NCI-H1092 treated with DMSO at 0.1 percent for 48 hours (cell line): ENCODE measurements around the gene TGFB1.

ENCODE experiments used
- DNase-seq: peaks from one replicate; lab custom pipeline; 2025; lab: John Stamatoyannopoulos, UW

The TGFB1 gene

DNA sequence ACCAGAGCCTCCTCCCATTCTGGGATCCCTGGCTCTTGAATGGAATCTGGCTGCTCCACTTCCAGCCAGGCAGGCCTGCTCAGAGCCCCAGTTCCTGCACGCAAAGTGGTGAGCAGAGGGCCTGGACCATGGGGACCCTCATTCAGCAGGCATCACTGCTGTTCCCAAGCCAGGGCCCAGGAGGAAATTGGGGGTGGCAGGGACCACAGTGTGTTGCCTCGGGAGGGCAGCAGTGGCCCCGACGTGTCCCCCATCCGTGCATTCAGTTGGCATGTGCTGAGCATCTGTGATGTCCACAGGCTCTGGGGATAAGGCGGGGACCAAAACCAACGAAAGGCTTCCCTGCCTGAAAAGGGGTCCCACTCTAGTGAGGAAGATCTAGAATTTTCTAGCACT lies 32.5 kb downstream of the TGFB1 start:
- no peak for DNase-seq

DNA sequence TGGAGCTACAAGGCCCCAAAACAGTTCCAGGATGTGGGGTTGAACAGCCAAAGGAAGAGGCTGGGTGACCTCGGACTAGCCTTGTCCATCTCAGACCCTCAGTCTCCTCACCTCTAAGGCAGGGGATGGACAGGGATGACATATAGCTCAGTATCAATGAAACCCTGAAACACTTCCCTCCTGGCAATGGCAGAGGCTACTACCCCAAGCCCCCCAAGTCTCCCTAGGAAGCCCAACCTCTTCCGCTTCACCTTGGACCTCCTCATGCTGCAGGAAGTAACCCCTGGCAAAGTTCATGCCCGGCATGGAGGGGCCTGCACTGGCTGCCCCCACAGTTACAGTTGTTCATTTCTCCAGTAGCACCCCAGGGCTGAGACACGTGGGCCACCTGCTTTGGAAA lies 33.2 kb downstream of the TGFB1 start:
- no peak for DNase-seq

DNA sequence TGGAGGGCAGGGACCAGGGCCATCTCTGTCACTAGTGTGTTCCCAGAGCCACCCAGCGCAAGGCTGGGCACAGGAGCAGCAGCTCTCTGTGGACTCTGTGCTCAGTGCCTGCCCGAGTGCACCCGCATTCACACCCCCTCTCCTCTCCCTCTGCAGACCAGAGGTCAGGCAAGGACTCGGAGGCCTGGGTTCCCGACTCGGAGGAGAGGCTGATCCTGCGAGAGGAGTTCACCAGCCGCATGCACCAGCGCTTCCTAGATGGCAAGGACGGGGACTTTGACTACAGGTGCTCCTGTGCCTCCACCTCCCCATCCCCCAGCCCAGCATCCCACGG lies 33.6 kb downstream of the TGFB1 start:
- no peak for DNase-seq

DNA sequence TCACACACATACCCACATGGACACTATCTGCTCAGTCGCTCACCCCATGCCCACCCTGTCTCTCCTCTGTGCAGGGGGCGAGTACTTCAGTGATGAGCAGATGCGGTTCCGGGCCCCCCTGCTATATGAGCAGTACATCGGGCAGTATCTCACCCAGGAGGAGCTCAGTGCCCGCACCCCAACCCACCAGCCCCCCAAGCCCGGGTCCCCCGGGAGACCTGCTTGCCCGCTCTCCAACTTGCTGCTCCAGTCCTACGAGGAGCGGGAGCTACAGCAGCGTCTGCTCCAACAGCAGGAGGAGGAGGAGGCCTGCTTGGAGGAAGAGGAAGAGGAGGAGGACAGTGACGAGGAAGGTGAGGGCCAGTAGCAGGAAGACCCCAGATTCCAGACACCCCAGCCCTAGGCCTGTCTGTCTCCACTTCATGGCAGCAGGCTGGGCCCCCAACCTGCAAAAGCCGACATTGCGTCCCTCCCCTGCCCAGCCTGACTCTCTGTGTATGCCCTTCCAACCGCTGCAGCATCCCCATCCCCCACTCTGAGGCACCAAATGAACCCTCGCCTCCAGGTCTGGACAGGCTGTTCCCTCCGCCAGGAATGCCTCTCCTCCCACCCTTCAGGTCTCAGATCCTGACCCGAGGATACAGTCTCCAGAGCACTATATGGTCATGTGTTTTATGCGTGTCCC lies 34.1 kb downstream of the TGFB1 start:
- DNase-seq: no peak

DNA sequence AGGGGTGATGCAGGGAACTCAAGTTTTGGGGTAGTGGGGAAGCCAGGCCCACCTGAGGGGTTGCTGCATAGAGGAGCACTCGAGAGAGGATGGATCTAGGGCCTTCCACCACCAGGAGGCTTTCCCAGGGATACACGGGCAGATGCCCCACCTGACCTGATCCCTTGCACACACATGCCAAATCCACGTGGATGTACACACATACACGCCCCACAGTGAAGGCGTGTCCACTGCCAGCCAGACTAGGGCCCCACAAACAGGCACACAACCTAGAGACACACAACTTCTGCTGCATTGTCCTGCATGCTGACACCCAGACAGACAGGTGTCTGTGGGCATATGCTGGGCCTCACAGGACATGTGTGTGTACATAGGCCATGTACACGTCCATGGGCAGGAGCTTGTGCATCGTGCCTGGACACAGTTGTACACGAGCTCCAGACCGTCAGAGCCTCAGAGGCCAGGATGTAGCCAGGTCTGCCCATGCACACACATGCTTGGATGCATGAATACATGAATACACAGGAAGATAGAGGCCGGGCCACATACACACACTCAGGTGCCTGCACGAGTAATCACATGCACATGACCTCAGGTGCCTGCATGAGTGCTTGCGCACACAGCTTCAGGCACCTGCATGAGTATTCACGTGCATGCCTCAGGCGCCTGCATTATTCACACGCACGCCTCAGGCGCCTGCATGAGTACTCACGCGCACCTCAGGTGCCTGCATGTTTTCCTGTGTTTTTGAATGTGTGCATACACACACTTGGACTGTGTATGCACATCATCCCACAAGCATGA lies 34.8 kb downstream of the TGFB1 start:
- no peak for DNase-seq

DNA sequence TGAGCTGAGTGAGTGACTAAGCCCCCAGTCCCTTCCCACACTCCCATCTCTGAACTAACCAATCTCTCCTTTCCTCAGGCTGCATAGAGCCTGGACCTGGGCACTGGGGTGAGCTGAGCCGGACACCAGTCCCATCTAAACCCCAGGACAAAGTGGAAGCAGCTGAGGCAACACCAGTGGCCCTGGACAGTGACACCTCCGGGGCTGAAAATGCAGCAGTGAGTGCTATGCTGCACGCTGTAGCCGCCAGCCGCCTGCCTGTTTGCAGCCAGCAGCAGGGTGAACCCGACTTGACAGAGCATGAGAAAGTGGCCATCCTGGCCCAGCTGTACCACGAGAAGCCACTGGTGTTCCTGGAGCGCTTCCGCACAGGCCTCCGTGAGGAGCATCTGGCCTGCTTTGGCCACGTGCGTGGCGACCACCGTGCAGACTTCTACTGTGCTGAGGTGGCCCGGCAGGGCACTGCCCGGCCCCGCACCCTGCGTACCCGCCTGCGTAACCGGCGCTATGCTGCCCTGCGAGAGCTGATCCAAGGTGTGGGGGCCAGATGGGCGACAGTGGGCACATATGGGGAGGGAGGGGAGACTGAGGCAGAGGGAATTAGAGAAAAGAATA lies 37.3 kb downstream of the TGFB1 start:
- no peak for DNase-seq

DNA sequence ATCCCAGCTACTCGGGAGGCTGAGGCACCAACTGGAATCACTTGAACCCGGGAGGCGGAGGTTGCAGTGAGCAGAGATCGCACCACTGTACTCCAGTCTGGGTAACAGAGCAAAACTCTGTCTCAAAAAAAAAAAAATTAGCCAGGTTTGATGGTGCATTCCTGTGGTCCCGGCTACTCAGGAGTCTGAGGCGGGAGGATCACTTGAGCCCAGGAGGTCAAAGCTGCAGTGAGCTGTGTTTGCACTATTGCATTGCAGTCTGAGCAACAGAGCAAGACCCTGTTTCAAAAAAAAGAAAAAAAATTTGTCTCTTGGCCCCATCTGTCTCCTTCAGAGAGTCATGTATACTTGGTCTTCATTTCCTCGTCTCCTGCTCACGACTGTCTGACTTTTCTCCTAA lies 42.1 kb downstream of the TGFB1 start:
- DNase-seq: no peak

DNA sequence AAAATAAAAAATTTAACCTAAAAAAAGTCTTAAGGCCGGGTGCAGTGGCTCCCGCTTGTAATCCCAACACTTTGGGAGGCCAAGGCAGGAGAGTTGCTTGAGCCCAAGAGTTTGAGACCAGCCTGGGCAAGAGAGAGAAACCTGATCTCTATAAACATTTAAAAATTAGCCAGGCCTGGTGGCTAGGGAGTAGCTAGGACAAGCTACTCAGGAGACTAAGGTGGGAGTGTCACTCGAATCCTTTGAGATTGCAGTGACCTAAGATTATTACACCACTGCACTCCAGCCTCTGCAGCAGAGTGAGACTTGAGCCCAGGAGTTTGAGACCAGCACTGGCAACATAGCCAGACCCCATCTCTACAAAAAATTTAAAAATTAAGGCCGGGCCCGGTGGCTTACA lies 42.6 kb downstream of the TGFB1 start:
- no peak for DNase-seq

DNA sequence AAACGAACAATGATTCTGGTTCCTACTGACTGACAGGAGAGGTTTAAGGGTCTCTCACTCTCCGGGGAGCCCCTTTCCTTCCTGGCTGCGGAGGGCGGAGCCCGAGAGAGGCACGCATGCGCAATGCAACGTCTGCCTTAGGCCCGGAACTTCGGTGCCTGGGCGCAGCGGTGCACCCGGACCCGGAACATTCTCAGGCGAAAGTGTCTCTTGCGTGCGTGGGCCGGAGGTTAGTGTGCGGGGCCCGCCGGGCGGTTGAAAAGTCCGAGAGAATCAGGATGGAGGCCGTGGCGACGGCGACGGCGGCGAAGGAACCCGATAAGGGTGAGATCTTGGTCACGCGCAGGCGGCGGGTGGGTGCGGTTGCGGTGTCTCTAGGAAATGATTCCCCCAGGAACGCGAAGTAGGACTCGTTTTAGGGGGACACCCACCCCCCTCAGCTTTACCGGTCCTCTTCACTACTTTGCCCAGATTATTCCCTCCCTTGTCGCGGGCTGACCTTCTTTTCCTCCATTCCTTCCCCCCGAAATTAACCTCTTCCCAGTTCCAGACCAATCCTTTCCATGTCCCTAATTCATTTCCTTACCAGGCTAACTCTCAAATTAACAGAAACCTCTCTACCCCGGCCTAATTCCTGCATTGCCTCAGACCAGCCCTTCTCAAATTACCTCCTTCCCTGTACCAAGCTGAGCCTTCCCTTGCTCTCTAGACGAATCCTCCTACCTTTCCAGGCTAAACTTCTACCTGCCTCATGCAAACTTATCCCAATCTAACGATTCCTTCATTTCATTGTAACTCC lies 43.5 kb downstream of the TGFB1 start, which contains the start of gene CCDC97:
TSS of gene CCDC97 (plus strand) at position 140 of the 799 bp plus-strand sequence. CDS start at position 279, 139 bp downstream.
- peak; percentile 81 for DNase-seq

DNA sequence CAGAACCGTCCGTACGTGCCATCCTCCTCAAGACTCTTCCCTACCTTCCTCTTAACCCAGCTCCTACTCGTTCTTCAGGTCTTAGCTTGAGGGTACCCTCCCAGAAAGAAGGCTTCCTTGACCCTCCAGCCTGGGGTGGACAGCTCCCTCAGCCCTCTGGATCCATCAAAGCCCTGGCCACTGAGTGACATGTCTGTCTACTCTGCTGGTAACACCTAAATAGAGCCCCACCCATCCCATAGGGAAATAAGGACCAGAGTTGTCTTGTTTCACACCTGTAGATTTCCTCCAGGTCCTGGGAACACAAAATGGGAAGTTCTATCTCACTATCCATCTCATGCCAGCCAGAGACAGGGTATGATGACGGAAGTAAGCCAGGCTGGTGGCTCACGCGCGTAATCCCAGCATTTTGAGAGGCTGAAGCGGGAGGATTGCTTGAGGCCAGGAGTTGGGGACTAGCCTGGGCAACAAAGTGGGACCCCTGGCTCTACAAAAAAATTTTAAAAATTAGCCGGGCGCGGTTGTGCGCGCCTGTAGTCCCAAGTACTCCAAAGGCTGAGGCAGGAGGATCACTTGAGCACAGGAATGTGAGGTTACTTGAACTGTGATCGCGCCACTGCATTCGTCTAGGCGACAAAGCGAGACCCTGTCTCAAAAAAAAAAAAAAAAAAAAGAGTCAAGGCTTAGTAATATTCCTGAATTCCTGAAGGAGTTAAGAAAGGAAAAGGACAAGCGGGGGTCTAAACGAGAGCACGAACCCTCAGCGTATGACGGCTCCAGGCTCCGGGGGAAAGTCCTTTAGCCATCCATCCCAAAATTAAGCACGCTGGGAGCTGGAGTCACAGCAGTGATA lies 44.3 kb downstream of the TGFB1 start:
- DNase-seq: no peak

DNA sequence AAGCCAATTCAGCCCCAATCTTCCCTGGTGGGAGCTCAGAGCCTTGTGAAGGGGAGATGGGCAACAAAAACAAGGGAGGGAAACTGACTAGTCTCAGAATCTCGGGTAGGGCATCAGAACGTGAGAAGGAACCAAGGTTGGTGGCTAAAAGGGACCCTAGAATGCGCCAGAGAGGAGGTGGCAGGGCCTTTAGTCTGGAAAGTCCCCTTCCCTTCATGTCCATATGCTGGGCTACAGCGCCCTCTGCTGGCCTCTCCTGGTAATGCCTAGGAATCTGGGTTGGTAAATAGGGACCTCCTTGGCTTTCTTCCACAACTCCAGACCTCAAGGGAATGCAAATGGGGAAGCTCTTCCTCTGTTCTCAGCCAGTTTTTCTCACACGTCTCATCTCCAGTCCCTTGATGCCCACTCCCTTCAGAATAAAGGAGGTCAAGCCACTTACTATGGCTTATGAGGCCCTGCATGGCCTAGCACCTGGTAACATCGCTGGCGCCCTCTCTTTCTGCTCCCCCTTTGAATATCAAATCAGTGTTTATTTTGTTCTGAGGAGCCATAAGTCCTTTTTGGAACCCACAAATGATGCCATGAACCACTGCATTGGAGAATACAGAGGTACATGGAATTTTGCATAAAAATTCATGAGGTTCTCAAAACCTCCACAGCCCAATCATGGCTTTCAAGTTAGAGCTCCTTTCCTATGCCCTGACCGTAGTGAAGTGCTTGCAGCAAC lies 45.1 kb downstream of the TGFB1 start:
- DNase-seq: peak; percentile 63

DNA sequence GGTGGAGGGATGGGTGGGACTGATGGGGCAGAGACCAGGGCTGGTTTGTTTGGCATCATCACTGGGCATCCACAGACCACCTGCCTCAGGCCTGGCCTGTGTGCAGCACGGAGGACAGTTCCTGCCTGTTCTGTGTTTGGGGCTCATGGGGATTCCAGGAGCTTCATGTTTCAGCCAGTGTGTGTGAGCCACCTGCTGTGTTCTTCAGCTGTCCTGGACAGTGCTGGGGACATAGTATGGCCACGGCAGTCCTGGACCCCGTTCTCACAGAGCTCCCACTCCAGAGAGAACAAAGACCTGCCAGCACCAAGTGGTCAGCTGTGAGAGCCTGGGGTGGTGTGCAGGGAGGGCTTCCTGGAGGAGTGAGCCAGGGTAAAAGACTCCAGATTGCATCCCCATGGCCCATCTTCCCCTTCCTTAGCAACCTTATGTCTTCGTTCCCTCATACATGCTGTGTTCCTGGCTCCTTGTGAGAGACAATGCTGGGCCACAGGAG lies 45.7 kb downstream of the TGFB1 start:
- no peak for DNase-seq

DNA sequence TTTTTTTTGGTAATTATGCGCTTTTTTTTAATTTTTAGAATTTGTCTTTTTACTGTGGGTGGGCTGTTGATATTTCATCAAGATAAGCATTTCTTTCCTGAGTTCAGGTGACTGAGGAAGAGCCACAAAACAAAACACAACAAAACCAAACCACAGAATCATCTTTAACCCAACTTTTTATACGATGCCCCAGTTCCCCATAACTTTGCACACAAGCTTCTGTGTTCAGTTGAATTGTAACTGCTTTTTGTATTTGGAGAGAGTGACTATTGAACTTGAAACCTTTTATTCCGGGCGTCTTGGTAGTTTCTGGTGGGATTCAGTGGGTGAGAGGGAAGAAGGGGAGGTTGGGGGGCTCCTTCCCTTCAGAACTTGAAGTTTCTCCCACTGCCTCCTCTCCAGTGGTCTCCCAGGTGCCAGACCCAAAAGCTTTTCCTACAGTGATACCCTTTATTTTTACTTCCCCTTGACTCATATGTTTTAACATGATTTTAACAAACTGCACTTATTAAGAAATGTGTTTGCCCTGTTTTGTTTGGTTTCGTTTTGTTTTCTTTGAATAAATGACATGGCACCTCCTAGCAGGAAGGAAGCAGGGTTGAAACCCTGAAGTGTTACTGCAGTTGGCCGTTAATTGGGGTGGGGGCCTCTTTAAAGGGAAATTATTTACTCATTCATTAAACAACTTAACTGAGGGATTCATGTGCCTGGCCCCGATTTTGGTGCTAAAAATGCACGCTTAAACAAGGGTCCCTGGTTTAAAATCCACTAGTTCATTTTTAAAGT lies 46.4 kb downstream of the TGFB1 start:
- no peak for DNase-seq

DNA sequence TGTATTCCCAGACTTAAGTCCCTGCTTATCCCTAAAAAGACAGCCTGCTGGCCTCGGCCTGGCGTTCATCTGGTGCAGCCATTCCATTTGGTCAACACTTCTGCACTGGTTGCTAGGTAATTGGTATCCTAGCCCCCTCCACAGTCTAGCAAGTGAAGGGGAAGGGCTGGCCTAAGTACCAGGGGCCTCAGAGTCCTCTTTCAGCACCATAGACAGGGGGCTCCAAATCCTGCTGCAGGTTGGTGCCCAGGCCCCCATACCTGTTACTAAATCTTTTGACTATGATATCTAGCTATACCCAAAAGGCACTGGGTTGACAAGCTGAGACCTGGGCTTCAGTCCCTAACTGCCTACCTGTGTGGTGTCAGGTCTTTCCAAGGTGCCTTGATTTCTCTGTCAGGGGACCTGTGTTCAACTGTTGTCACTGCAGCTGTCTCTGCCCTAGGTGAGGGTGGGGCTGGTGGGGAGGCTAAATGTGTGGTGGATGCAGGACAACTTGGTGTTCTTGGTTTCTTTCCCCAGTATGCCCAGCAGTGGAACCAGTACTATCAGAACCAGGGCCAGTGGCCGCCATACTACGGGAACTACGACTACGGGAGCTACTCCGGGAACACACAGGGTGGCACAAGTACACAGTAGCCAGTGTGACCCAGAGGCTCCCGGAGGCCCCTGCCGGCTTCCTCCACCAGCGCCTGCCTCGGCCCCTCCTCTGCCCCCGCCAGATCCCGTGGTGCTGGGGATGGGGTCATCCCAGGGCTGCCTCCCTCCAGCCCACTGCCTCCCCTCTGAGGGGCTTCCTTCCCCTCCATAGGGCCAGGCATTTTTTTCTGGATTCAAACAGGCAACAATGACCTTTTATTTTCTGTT lies 47.6 kb downstream of the TGFB1 start:
- no peak for DNase-seq

DNA sequence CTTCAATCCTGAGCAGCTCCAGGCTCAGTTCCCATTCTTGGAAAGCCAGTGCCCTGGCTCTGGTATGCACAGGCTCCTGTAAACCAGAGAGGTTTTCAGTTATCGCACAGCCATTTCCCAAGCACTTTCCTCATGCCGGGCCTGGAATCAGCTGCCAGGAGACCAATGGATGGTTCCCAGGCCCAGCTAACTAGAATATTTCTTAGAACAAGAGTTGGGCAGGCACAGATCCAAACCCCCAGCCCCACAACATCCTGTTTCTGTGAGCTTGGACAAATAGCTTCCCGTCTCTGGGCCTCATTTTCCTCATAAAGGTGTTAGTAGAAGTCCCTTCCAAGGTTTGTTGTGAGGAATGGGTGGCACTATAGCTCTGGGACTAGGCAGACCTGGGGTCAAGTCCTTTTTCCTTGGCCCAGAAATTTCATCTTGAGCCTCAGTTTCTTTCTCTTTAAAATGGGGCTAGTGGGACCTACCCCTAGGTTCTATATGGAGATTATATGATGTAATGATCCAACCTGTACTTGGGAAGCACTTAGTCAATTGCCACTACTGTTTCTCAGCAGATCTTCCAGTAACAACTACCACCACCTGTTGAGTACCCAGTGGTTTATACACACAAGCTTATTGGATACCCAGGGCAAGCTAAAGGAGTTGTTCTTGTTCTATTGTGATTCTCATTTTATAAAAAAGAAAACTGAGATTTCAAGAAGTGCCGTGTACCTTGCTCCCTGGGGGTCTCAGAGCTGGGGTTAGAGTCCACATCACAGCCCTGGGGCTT lies 48.8 kb downstream of the TGFB1 start:
- DNase-seq: no peak

DNA sequence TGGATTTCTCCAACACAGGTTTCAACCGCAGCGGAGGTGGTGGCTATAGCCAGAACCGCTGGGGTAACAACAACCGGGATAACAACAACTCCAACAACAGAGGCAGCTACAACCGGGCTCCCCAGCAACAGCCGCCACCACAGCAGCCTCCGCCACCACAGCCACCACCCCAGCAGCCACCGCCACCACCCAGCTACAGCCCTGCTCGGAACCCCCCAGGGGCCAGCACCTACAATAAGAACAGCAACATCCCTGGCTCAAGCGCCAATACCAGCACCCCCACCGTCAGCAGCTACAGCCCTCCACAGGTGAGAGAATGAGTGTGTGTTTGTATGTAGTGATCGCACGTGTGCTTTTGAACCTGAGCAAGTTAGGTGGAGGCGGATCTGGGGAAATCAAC lies 49.8 kb downstream of the TGFB1 start:
- DNase-seq: no peak

DNA sequence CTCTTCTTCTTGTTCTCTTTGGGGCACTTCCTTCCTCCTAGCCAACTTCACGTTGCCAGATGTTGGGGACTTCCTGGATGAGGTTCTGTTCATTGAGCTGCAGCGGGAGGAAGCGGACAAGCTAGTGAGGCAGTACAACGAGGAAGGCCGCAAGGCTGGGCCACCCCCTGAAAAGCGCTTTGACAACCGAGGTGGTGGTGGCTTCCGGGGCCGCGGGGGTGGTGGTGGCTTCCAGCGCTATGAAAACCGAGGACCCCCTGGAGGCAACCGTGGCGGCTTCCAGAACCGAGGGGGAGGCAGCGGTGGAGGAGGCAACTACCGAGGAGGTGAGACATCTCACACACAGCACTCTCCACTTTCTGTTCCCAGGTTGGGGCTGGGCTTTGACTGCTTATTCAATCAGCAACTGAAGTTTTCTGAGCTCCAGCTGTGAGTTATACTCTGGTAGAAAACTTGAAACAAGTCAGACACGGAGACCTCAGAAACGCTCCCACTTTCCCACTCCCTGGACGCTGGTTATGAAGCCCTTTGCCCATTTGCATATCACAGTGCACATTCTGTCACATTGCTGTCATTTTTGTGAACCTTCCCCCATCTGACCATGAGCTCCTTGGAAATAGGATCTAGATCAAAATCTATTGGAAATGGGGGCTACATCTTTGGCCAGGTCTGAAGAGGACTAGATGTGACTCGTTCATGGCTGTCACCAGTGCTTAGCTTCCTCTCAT lies 50.9 kb downstream of the TGFB1 start:
- DNase-seq: no peak
